B cell (primary cell): Measurements from ENCODE around the gene KCNC1. TPM values are rescaled to one million over a fixed set of nuclear protein-coding genes. Genes with fewer than 3 reads are reported as not detected.

Source experiments
- ATAC-seq: fragments of 200-7000 bp; cut with Tn5 transposase; one replicate; pipeline ENCODE4 v1.10.0; 2021; ENCODE audit warnings: low read depth, mild to moderate bottlenecking, moderate number of reproducible peaks, moderate library complexity
- CTCF ChIA-PET: fragments of 350-600 bp; sonication (Branson Sonifier 250); formaldehyde crosslinking; loops from one replicate; lab custom pipeline; 2021; ENCODE audit warnings: antibody characterized with exemption, inconsistent platforms; lab: Charles Lee
- POLR2A ChIA-PET: fragments of 350-600 bp; sonication (Branson Sonifier 250); formaldehyde crosslinking; loops from one replicate; lab custom pipeline; 2021; ENCODE audit warnings: antibody characterized with exemption; lab: Charles Lee
- DNase-seq: peaks from one replicate; pipeline ENCODE4 v3.0.0; 2013
- H2AFZ ChIP-seq: 2 replicates; pipeline ENCODE4 v1.6.1; 2012; ENCODE audit warnings: mild to moderate bottlenecking, low read depth, low read length; ENCODE audit not compliant: insufficient read depth, poor library complexity, severe bottlenecking
- H3K27ac ChIP-seq, 2 donors: 1 replicate in 1 of 2; 2 replicates in 1 of 2; pipeline ENCODE4 v1.5.1; 2012 to 2013; ENCODE audit warnings: low read length in 2 of 2, mild to moderate bottlenecking in 2 of 2, moderate library complexity in 1 of 2
- H3K27me3 ChIP-seq, 4 experiments: fragments of 200-600 bp in 1 of 4; sonication (generic) in 1 of 4; replicated peaks in 1 of 4; 1 replicate in 2 of 4; 2 replicates in 2 of 4; pipeline versions ENCODE4 v1.6.1 to v1.7.0; 2013 to 2016; ENCODE audit warnings: low read length in 3 of 4, mild to moderate bottlenecking in 2 of 4, mixed read lengths in 1 of 4, moderate library complexity in 1 of 4; ENCODE audit not compliant: insufficient read depth in 4 of 4, control insufficient read depth in 3 of 4; ENCODE audit errors: control extremely low read depth in 1 of 4
- H3K36me3 ChIP-seq, 2 experiments: replicated peaks in 1 of 2; 1 replicate in 1 of 2; 2 replicates in 1 of 2; pipeline versions ENCODE4 v1.6.1 to v1.7.1; 2013; ENCODE audit warnings: low read length in 1 of 2; ENCODE audit not compliant: insufficient read depth in 2 of 2, control insufficient read depth in 1 of 2; ENCODE audit errors: control extremely low read depth in 1 of 2, extremely low read depth in 1 of 2
- H3K4me1 ChIP-seq, 2 donors: fragments of 200-600 bp in 1 of 2; sonication (generic) in 1 of 2; 1 replicate in 1 of 2; 2 replicates in 1 of 2; pipeline versions ENCODE4 v1.5.1 to v1.6.1; 2013 to 2017; ENCODE audit warnings: low read length in 2 of 2; ENCODE audit not compliant: control insufficient read depth in 2 of 2, insufficient read depth in 2 of 2
- H3K4me2 ChIP-seq: replicated peaks from 2 replicates; pipeline ENCODE3; 2012; ENCODE audit warnings: mild to moderate bottlenecking, low read depth, low read length; ENCODE audit not compliant: poor library complexity, severe bottlenecking
- H3K4me3 ChIP-seq, 5 experiments: fragments of 200-600 bp in 1 of 5; sonication (generic) in 1 of 5; 1 replicate in 3 of 5; 2 replicates in 2 of 5; pipeline versions ENCODE4 v1.5.1 to v1.7.0; 2011 to 2016; ENCODE audit warnings: low read length in 4 of 5, mild to moderate bottlenecking in 4 of 5, low read depth in 2 of 5, control low read depth in 1 of 5, moderate library complexity in 1 of 5; ENCODE audit not compliant: insufficient read depth in 1 of 5; ENCODE audit errors: control extremely low read depth in 1 of 5, extremely low read depth in 1 of 5
- H3K79me2 ChIP-seq: fragments of 200-600 bp; sonication (generic); one replicate; pipeline ENCODE4 v1.6.0; 2016; ENCODE audit warnings: low read length; ENCODE audit not compliant: control insufficient read depth, insufficient read depth
- H3K9ac ChIP-seq: fragments of 200-600 bp; sonication (generic); 2 replicates; pipeline ENCODE4 v1.6.1; 2017; ENCODE audit warnings: mild to moderate bottlenecking, low read length, moderate library complexity
- H3K9me3 ChIP-seq, 3 donors: one replicate each; pipeline versions ENCODE4 v1.6.1 to v1.7.1; 2013; ENCODE audit warnings: low read length in 2 of 3; ENCODE audit not compliant: control insufficient read depth in 2 of 3, insufficient read depth in 1 of 3; ENCODE audit errors: control extremely low read depth in 1 of 3
- H4K20me1 ChIP-seq: 2 replicates; pipeline ENCODE4 v1.6.0; 2012; ENCODE audit warnings: mild to moderate bottlenecking, low read length; ENCODE audit not compliant: insufficient read depth, control insufficient read depth, poor library complexity, severe bottlenecking
- H3K27ac Mint-ChIP-seq: one replicate; pipeline ENCODE4 v1.8.0; 2021; ENCODE audit warnings: mixed read lengths
- H3K27me3 Mint-ChIP-seq: one replicate; pipeline ENCODE4 v1.8.0; 2021; ENCODE audit warnings: mixed read lengths
- H3K4me1 Mint-ChIP-seq: one replicate; pipeline ENCODE4 v1.8.0; 2021; ENCODE audit warnings: mixed read lengths
- H3K4me3 Mint-ChIP-seq: one replicate; pipeline ENCODE4 v1.8.0; 2021; ENCODE audit warnings: mixed read lengths
- H3K9me3 Mint-ChIP-seq: one replicate; pipeline ENCODE4 v1.8.0; 2022; ENCODE audit warnings: mixed read lengths; ENCODE audit not compliant: insufficient read depth
- CTCF ChIP-seq: fragments of 200-600 bp; IDR thresholded peaks from one replicate; pipeline ENCODE4 v1.8.0; 2022; ENCODE audit warnings: antibody characterized with exemption, mild to moderate bottlenecking
- EZH2 ChIP-seq: IDR thresholded peaks from 2 replicates; pipeline ENCODE4 v1.6.1; 2012; ENCODE audit warnings: borderline replicate concordance, low read depth, mild to moderate bottlenecking, moderate library complexity, low read length; ENCODE audit not compliant: insufficient read depth, poor library complexity, severe bottlenecking
- WGBS: methylation state at CpG from one replicate; pipeline ENCODE4 v1.1.5; 2013; ENCODE audit warnings: missing lambda C conversion rate; ENCODE audit not compliant: insufficient coverage; 5-methylcytosine and 5-hydroxymethylcytosine counted together
- intact Hi-C: fragments of 100-400 bp; cut with micrococcal nuclease; formaldehyde crosslinking; loops from one replicate; pipeline ENCODE4 v1.10.0; 2022
- polyA plus RNA-seq: library from polyadenylated mRNA; depleted of rRNA; stranded (reverse); fragments of >200 nt; gene quantifications from 2 replicates; pipeline ENCODE4 v1.2.3, GENCODE V29; 2012
- total RNA-seq, 2 donors: library from RNA; stranded (reverse); fragments of 120-200 nt in 1 of 2; gene quantifications; 1 replicate in 1 of 2; 2 replicates in 1 of 2; pipeline versions ENCODE4 v1.2.3 to v1.2.4, GENCODE V29; 2013 to 2022

The KCNC1 gene
- total and polyA plus RNA-seq, 2 donors (not counting 1 experiment from before 2014, with no cell fraction given) = not detected

- CTCF ChIA-PET = no interaction called here
- WGBS = 100% methylated on average over 1 of the region's 1 CpG
These were observed 96.6 kb downstream of the KCNC1 start for GRCh38 chr11:17831228-17831627.

GRCh38 chr11:17831883-17832282 lies 97.3 kb downstream of the KCNC1 start:
- H3K36me3 ChIP-seq = no peaks in the 10 kb centered on the region
- no peaks in the 10 kb centered on the region for H3K4me1 Mint-ChIP-seq
- H3K9me3 Mint-ChIP-seq = no peaks in the 10 kb centered on the region
- no peaks in the 10 kb centered on the region for H3K4me1 ChIP-seq
- TF ChIP-seq EZH2 = no peak
- no peak for TF ChIP-seq CTCF
- H3K9me3 ChIP-seq = no peaks in the 10 kb centered on the region
- H3K27ac ChIP-seq = no peak overlapping the region
- no peak overlapping the region for H3K4me2 ChIP-seq
- H3K79me2 ChIP-seq = no peaks in the 10 kb centered on the region
- H3K4me3 ChIP-seq = no peak overlapping the region
- no peak for ATAC-seq
- DNase-seq = no peak
- no peak overlapping the region for H3K9ac ChIP-seq
- intact Hi-C loops = no loop called here
- H3K4me3 Mint-ChIP-seq = no peak overlapping the region
- H2AFZ ChIP-seq = no peak overlapping the region
- no CpG with 5 or more reads among the region's 3 CpGs for WGBS
- no peak overlapping the region for H3K27ac Mint-ChIP-seq
- no peaks in the 10 kb centered on the region for H4K20me1 ChIP-seq
- no peaks in the 10 kb centered on the region for H3K27me3 ChIP-seq
- H3K27me3 Mint-ChIP-seq = no peaks in the 10 kb centered on the region
- ChIA-PET POLR2A (no interaction called here), CTCF (no interaction called here)

More at GRCh38 chr11:17831228-17831627, 96.6 kb downstream of the KCNC1 start:
- H3K27me3 ChIP-seq = no peaks in the 10 kb centered on the region
- no peaks in the 10 kb centered on the region for H3K79me2 ChIP-seq
- H2AFZ ChIP-seq = no peak overlapping the region
- no peak for TF ChIP-seq EZH2
- no peak for TF ChIP-seq CTCF
- no peaks in the 10 kb centered on the region for H3K36me3 ChIP-seq
- intact Hi-C loops = no loop called here
- no peak overlapping the region for H3K27ac ChIP-seq
- H3K4me2 ChIP-seq = no peak overlapping the region
- no peak overlapping the region for H3K9ac ChIP-seq
- Mint-ChIP-seq H3K9me3 (no peaks in the 10 kb centered on the region), H3K27me3 (no peaks in the 10 kb centered on the region), H3K4me3 (no peak overlapping the region), H3K4me1 (no peaks in the 10 kb centered on the region), H3K27ac (no peak overlapping the region)
- H3K9me3 ChIP-seq = no peaks in the 10 kb centered on the region
- ATAC-seq (no peak), DNase-seq (no peak)
- no peaks in the 10 kb centered on the region for H4K20me1 ChIP-seq
- POLR2A ChIA-PET = no interaction called here
- H3K4me3 ChIP-seq = no peak overlapping the region
- no peaks in the 10 kb centered on the region for H3K4me1 ChIP-seq

Other genes with a start within 250 kb of the KCNC1 start
- not detected in 2 replicates for gene USH1C, start 190.4 kb upstream of the KCNC1 start, total RNA-seq
- gene USH1C, start 190.4 kb upstream of the KCNC1 start, polyA plus RNA-seq = not detected in 2 replicates
- not detected in 2 replicates for gene OTOG, start 187.5 kb upstream of the KCNC1 start, total RNA-seq
- gene OTOG, start 187.5 kb upstream of the KCNC1 start, polyA plus RNA-seq = not detected in 2 replicates
- not detected in 2 replicates for gene MYOD1, start 15.2 kb upstream of the KCNC1 start, total RNA-seq
- not detected in 2 replicates for gene MYOD1, start 15.2 kb upstream of the KCNC1 start, polyA plus RNA-seq